HEK293 (cell line): Measurements from ENCODE around the gene RALGAPA2.

Source experiments
- CTCF ChIA-PET: fragments of 350-600 bp; formaldehyde crosslinking; extraction: SDS; loops from one replicate; lab custom pipeline; 2021; ENCODE audit warnings: antibody characterized with exemption; lab: Yijun Ruan, JAX
- POLR2A ChIA-PET: fragments of 300-600 bp; formaldehyde crosslinking; extraction: SDS; loops from one replicate; lab custom pipeline; 2020; ENCODE audit warnings: antibody characterized with exemption, inconsistent platforms; lab: Yijun Ruan, JAX
- H3K27ac ChIP-seq: fragments of 200-500 bp; sonication (Bioruptor generic); 2 replicates; pipeline ENCODE4 v1.5.1; 2014; ENCODE audit warnings: low read depth, low read length, control low read depth, inconsistent platforms; ENCODE audit errors: extremely low read depth
- H3K36me3 ChIP-seq, 2 experiments: fragments of 200-500 bp in 1 of 2; sonication (Bioruptor generic) in 1 of 2; 1 replicate in 1 of 2; 2 replicates in 1 of 2; pipeline ENCODE4 v1.5.1; 2014 to 2017; ENCODE audit warnings: inconsistent platforms in 2 of 2, low read length in 2 of 2; ENCODE audit not compliant: control insufficient read depth in 2 of 2, insufficient read depth in 1 of 2
- H3K4me1 ChIP-seq: fragments of 200-500 bp; sonication (Bioruptor generic); 2 replicates; pipeline ENCODE4 v1.5.1; 2014; ENCODE audit warnings: mild to moderate bottlenecking, low read length, inconsistent platforms; ENCODE audit not compliant: control insufficient read depth, insufficient read depth
- H3K4me3 ChIP-seq: 2 replicates; pipeline ENCODE4 v1.5.1; 2011; ENCODE audit warnings: low read depth, mild to moderate bottlenecking, control low read depth, low read length, moderate library complexity
- H3K9me3 ChIP-seq: fragments of 200-500 bp; sonication (Bioruptor generic); 2 replicates; pipeline ENCODE4 v1.5.1; 2014; ENCODE audit warnings: low read depth, low read length, inconsistent platforms; ENCODE audit not compliant: control insufficient read depth, insufficient read depth
- GLIS2 ChIP-seq: fragments of 450-650 bp; formaldehyde crosslinking; IDR thresholded peaks from 2 replicates; pipeline ENCODE4 v1.5.1; 2016; ENCODE audit warnings: missing biosample characterization, missing genetic modification characterization
- KLF17 ChIP-seq: fragments of 450-650 bp; formaldehyde crosslinking; IDR thresholded peaks from 2 replicates; pipeline ENCODE4 v1.5.1; 2016; ENCODE audit warnings: missing biosample characterization, missing genetic modification characterization
- OVOL3 ChIP-seq: fragments of 450-650 bp; formaldehyde crosslinking; IDR thresholded peaks from 2 replicates; pipeline ENCODE4 v1.5.1; 2016; ENCODE audit warnings: missing biosample characterization, missing genetic modification characterization
- PRDM1 ChIP-seq: fragments of 450-650 bp; formaldehyde crosslinking; IDR thresholded peaks from 2 replicates; pipeline ENCODE4; 2016; ENCODE audit warnings: missing biosample characterization, missing genetic modification characterization
- SCRT2 ChIP-seq: fragments of 450-650 bp; formaldehyde crosslinking; IDR thresholded peaks from 2 replicates; pipeline ENCODE4 v1.5.1; 2016; ENCODE audit warnings: missing biosample characterization, missing genetic modification characterization
- ZNF133 ChIP-seq: fragments of 450-650 bp; formaldehyde crosslinking; IDR thresholded peaks from 2 replicates; pipeline ENCODE4 v1.5.1; 2016; ENCODE audit warnings: missing biosample characterization, missing genetic modification characterization
- ZNF202 ChIP-seq: fragments of 450-650 bp; formaldehyde crosslinking; IDR thresholded peaks from 2 replicates; pipeline ENCODE4 v1.5.1; 2016; ENCODE audit warnings: missing biosample characterization, missing genetic modification characterization, borderline replicate concordance
- ZNF221 ChIP-seq: fragments of 450-650 bp; formaldehyde crosslinking; IDR thresholded peaks from 2 replicates; pipeline ENCODE4 v1.5.1; 2017; ENCODE audit warnings: missing biosample characterization, missing genetic modification characterization, borderline replicate concordance
- ZNF23 ChIP-seq: fragments of 450-650 bp; formaldehyde crosslinking; IDR thresholded peaks from 2 replicates; pipeline ENCODE4 v1.5.1; 2016; ENCODE audit warnings: missing biosample characterization, missing genetic modification characterization, borderline replicate concordance
- ZNF449 ChIP-seq: fragments of 450-650 bp; formaldehyde crosslinking; IDR thresholded peaks from 2 replicates; pipeline ENCODE4 v1.5.1; 2017; ENCODE audit warnings: missing biosample characterization, mild to moderate bottlenecking, missing genetic modification characterization, moderate library complexity
- ZNF548 ChIP-seq: fragments of 450-650 bp; formaldehyde crosslinking; IDR thresholded peaks from 2 replicates; pipeline ENCODE4 v1.5.1; 2016; ENCODE audit warnings: missing biosample characterization, missing genetic modification characterization
- ZNF571 ChIP-seq: fragments of 450-650 bp; formaldehyde crosslinking; IDR thresholded peaks from 2 replicates; pipeline ENCODE4 v1.5.0; 2017; ENCODE audit warnings: missing biosample characterization, missing genetic modification characterization
- ZNF580 ChIP-seq: fragments of 450-650 bp; formaldehyde crosslinking; IDR thresholded peaks from 2 replicates; pipeline ENCODE4 v1.5.1; 2016; ENCODE audit warnings: missing biosample characterization, missing genetic modification characterization
- ZNF600 ChIP-seq: fragments of 450-650 bp; formaldehyde crosslinking; IDR thresholded peaks from 2 replicates; pipeline ENCODE4 v1.5.1; 2016; ENCODE audit warnings: missing biosample characterization, missing genetic modification characterization
- ZNF658 ChIP-seq: fragments of 450-650 bp; formaldehyde crosslinking; IDR thresholded peaks from 2 replicates; pipeline ENCODE4; 2016; ENCODE audit warnings: missing biosample characterization, missing genetic modification characterization
- ZNF660 ChIP-seq: fragments of 450-650 bp; IDR thresholded peaks from 2 replicates; pipeline ENCODE4 v1.5.1; 2018; ENCODE audit warnings: missing biosample characterization, mild to moderate bottlenecking, missing genetic modification characterization
- ZSCAN18 ChIP-seq: fragments of 450-650 bp; formaldehyde crosslinking; IDR thresholded peaks from 2 replicates; pipeline ENCODE4 v1.5.1; 2016; ENCODE audit warnings: missing biosample characterization, missing genetic modification characterization
- ZSCAN5A ChIP-seq: fragments of 450-650 bp; formaldehyde crosslinking; IDR thresholded peaks from 2 replicates; pipeline ENCODE4 v1.5.1; 2016; ENCODE audit warnings: missing biosample characterization, missing genetic modification characterization
- TF ChIP-seq, protein P1 (sequence below): fragments of 450-650 bp; formaldehyde crosslinking; conservative IDR thresholded peaks from 2 replicates; pipeline ENCODE4 v1.5.1; 2016; ENCODE audit warnings: low read depth, missing biosample characterization, missing genetic modification characterization
- TF ChIP-seq, protein P2 (sequence below): fragments of 450-650 bp; formaldehyde crosslinking; IDR thresholded peaks from 2 replicates; pipeline ENCODE4; 2016; ENCODE audit warnings: missing biosample characterization, missing genetic modification characterization
- TF ChIP-seq, protein P3 (sequence below): fragments of 450-650 bp; formaldehyde crosslinking; IDR thresholded peaks from 2 replicates; pipeline ENCODE4 v1.5.0; 2017; ENCODE audit warnings: missing biosample characterization, missing genetic modification characterization, borderline replicate concordance

Gene RALGAPA2

DNA sequence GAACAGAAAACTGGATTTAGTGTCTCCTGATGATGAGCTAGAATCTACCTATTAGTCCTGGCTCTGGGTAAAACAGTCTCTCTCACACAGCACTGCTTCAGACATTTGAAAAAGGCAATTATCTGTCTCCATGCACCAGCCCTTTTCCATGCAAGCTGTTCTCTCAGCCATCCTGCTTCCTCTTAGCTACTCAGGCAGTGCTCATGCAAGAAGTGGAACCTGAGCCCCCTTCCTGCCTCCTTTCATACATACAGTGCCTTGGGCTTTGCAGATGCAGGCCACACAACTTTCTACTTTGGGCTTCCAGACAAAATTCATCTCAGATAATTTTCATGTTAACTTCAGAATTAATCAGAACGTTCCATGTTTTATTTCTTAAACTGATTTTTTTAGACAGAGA, 151.3 kb downstream of the RALGAPA2 start:
- no peak for TF ChIP-seq ZSCAN18 (tag by site-specific recombination)
- no peak for TF ChIP-seq ZNF660
- no peak for TF ChIP-seq ZNF658 (tag by site-specific recombination)
- no peak for TF ChIP-seq ZNF221
- TF ChIP-seq ZSCAN5A, result no peak
- TF ChIP-seq ZNF548 (tag by site-specific recombination), result no peak
- TF ChIP-seq OVOL3 (tag by site-specific recombination), result no peak
- no peak for TF ChIP-seq ZNF23 (tag by site-specific recombination)
- TF ChIP-seq, protein P1, sequence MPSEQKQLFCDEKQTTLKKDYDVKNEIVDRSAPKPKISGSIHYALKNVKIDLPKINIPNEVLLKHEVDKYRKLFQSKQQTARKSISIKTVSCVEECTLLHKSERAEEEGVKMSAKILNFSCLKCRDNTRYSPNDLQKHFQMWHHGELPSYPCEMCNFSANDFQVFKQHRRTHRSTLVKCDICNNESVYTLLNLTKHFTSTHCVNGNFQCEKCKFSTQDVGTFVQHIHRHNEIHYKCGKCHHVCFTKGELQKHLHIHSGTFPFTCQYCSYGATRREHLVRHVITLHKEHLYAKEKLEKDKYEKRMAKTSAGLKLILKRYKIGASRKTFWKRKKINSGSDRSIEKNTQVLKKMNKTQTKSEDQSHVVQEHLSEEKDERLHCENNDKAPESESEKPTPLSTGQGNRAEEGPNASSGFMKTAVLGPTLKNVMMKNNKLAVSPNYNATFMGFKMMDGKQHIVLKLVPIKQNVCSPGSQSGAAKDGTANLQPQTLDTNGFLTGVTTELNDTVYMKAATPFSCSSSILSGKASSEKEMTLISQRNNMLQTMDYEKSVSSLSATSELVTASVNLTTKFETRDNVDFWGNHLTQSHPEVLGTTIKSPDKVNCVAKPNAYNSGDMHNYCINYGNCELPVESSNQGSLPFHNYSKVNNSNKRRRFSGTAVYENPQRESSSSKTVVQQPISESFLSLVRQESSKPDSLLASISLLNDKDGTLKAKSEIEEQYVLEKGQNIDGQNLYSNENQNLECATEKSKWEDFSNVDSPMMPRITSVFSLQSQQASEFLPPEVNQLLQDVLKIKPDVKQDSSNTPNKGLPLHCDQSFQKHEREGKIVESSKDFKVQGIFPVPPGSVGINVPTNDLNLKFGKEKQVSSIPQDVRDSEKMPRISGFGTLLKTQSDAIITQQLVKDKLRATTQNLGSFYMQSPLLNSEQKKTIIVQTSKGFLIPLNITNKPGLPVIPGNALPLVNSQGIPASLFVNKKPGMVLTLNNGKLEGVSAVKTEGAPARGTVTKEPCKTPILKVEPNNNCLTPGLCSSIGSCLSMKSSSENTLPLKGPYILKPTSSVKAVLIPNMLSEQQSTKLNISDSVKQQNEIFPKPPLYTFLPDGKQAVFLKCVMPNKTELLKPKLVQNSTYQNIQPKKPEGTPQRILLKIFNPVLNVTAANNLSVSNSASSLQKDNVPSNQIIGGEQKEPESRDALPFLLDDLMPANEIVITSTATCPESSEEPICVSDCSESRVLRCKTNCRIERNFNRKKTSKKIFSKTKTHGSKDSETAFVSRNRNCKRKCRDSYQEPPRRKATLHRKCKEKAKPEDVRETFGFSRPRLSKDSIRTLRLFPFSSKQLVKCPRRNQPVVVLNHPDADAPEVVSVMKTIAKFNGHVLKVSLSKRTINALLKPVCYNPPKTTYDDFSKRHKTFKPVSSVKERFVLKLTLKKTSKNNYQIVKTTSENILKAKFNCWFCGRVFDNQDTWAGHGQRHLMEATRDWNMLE (tag by site-specific recombination), result no peak
- no peak for TF ChIP-seq ZNF600
- TF ChIP-seq KLF17 (tag by site-specific recombination), result no peak
- TF ChIP-seq ZNF202 (tag by site-specific recombination), result no peak
- peaks cover 0 to 4% of the 10 kb centered on the region in 2 experiments; a peak in 1 of 3 replicates for H3K36me3 ChIP-seq
- POLR2A ChIA-PET, result no interaction called here
- no peak overlapping the region for H3K4me3 ChIP-seq
- H3K9me3 ChIP-seq, result no peaks in the 10 kb centered on the region
- H3K27ac ChIP-seq, result no peak overlapping the region
- CTCF ChIA-PET, result interaction anchor here (0.5 to 0.8 kb wide), 3 partner anchors 33 to 933 kb away, joined by 3 to 4 read pairs (median 3); no protein-coding TSS in a partner anchor
- H3K4me1 ChIP-seq, result no peaks in the 10 kb centered on the region

DNA sequence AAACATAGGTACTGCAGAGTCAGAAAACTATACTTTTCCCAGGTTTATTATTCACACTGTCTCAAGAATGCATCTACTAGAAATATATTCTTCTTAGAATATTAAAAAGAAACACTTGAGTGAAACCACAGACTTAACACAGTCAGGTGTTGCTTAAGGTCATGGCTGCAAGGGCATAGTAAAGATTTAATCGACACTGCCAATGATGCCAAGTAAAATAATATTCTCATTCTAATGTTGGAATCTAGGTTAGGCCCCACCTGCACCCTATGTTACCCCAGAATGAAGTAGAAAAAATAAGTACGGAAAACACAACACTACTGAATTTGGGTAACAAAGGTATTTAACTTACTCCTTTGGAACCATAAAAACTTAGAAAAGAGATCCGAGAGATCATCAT, 155.0 kb downstream of the RALGAPA2 start:
- Histone ChIP-seq H3K36me3 (no peaks in the 10 kb centered on the region), H3K4me1 (no peaks in the 10 kb centered on the region), H3K4me3 (no peak overlapping the region), H3K9me3 (no peaks in the 10 kb centered on the region), H3K27ac (no peak overlapping the region)
- ChIA-PET POLR2A (no interaction called here), CTCF (no interaction called here)
- TF ChIP-seq ZNF580 (tag by site-specific recombination), result no peak
- TF ChIP-seq PRDM1 (tag by site-specific recombination), result no peak
- TF ChIP-seq ZNF571 (tag by site-specific recombination), result no peak
- TF ChIP-seq, protein P2, sequence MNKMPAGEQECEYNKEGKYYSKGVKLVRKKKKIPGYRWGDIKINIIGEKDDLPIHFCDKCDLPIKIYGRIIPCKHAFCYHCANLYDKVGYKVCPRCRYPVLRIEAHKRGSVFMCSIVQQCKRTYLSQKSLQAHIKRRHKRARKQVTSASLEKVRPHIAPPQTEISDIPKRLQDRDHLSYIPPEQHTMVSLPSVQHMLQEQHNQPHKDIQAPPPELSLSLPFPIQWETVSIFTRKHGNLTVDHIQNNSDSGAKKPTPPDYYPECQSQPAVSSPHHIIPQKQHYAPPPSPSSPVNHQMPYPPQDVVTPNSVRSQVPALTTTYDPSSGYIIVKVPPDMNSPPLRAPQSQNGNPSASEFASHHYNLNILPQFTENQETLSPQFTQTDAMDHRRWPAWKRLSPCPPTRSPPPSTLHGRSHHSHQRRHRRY (tag by site-specific recombination), result no peak
- TF ChIP-seq ZNF202 (tag by site-specific recombination), result no peak
- TF ChIP-seq, protein P3, sequence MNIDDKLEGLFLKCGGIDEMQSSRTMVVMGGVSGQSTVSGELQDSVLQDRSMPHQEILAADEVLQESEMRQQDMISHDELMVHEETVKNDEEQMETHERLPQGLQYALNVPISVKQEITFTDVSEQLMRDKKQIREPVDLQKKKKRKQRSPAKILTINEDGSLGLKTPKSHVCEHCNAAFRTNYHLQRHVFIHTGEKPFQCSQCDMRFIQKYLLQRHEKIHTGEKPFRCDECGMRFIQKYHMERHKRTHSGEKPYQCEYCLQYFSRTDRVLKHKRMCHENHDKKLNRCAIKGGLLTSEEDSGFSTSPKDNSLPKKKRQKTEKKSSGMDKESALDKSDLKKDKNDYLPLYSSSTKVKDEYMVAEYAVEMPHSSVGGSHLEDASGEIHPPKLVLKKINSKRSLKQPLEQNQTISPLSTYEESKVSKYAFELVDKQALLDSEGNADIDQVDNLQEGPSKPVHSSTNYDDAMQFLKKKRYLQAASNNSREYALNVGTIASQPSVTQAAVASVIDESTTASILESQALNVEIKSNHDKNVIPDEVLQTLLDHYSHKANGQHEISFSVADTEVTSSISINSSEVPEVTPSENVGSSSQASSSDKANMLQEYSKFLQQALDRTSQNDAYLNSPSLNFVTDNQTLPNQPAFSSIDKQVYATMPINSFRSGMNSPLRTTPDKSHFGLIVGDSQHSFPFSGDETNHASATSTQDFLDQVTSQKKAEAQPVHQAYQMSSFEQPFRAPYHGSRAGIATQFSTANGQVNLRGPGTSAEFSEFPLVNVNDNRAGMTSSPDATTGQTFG, result no peak
- no peak for TF ChIP-seq SCRT2 (tag by site-specific recombination)
- no peak for TF ChIP-seq GLIS2
- TF ChIP-seq ZNF133 (tag by site-specific recombination), result no peak
- no peak for TF ChIP-seq ZNF449 (tag by site-specific recombination)
